Esophagus squamous epithelium (tissue), 5 donors: ENCODE data around the gene SLC35D2. TPM values are rescaled to one million over a fixed set of nuclear protein-coding genes. Genes with fewer than 3 reads are reported as not detected.

ENCODE experiments used
- DNase-seq: peaks from one replicate; lab custom pipeline; 2025; lab: John Stamatoyannopoulos, UW
- H3K27ac ChIP-seq, 4 donors: fragments of 200-600 bp; sonication (generic); one replicate each; pipeline ENCODE4 v1.5.1; 2016 to 2019; ENCODE audit warnings: mild to moderate bottlenecking in 1 of 4
- H3K27me3 ChIP-seq, 4 donors: fragments of 200-600 bp; sonication (generic); 1 replicate in 3 of 4; 2 replicates in 1 of 4; pipeline versions ENCODE4 v1.5.1 to v1.6.0; 2017 to 2021; ENCODE audit warnings: antibody characterized with exemption in 1 of 4
- H3K36me3 ChIP-seq, 3 donors: fragments of 200-600 bp; sonication (generic); one replicate each; pipeline ENCODE4 v1.5.1; 2016 to 2019
- H3K4me1 ChIP-seq, 3 donors: fragments of 200-600 bp; sonication (generic); one replicate each; pipeline ENCODE4 v1.5.1; 2017 to 2019
- H3K4me3 ChIP-seq, 4 donors: fragments of 200-600 bp; sonication (generic); 1 replicate in 3 of 4; 2 replicates in 1 of 4; pipeline ENCODE4 v1.5.1; 2016 to 2019; ENCODE audit warnings: mild to moderate bottlenecking in 2 of 4, moderate library complexity in 1 of 4
- H3K9me3 ChIP-seq, 3 donors: fragments of 200-600 bp; sonication (generic); one replicate each; pipeline ENCODE4 v1.5.1; 2016 to 2019
- CTCF ChIP-seq, 6 experiments: fragments of 450-650 bp in 4 of 6; fragments of 200-600 bp in 2 of 6; sonication (generic) in 2 of 6; IDR thresholded peaks; one replicate each; pipeline ENCODE4 v1.5.1; 2016 to 2019; ENCODE audit warnings: antibody characterized with exemption in 6 of 6, mild to moderate bottlenecking in 4 of 6, moderate library complexity in 4 of 6
- POLR2A ChIP-seq, 4 donors: fragments of 450-650 bp; IDR thresholded peaks; one replicate each; pipeline ENCODE4 v1.6.1; 2017; ENCODE audit warnings: antibody characterized with exemption in 4 of 4, mild to moderate bottlenecking in 4 of 4, moderate library complexity in 3 of 4
- WGBS, 2 donors: methylation state at CpG; one replicate each; pipeline ENCODE4 v1.1.5; 2018; 5-methylcytosine and 5-hydroxymethylcytosine counted together
- intact Hi-C: fragments of 100-400 bp; cut with DNase I; formaldehyde crosslinking; loops from one replicate; pipeline ENCODE4 v1.15.0; 2022
- total RNA-seq, 4 donors: library from RNA; depleted of rRNA; stranded (reverse); fragments of >200 nt; gene quantifications; one replicate each; pipeline ENCODE4 v1.1.0, GENCODE V29; 2016
- donor health status: DM: yes; HTN: yes; CAD: no.

SLC35D2 gene
- total RNA-seq, 4 donors from 2014 or later: 10.3 to 28.5 (median 16.4) TPM

- no peak for TF ChIP-seq POLR2A (IDR thresholded peaks at IDR 0.05)
- TF ChIP-seq CTCF (IDR thresholded peaks at IDR 0.05): no peak
- peak overlapping the region in 3 of 4 donors; percentile 1 to 30 (median 6) for H3K27ac ChIP-seq
- intact Hi-C loops: no loop called here
- no peak overlapping the region for H3K4me3 ChIP-seq
- no peaks in the 10 kb centered on the region for H3K9me3 ChIP-seq
- DNase-seq: no peak
- peaks cover 7 to 34% (median 22%) of the 10 kb centered on the region in 3 donors for H3K4me1 ChIP-seq
- no peaks in the 10 kb centered on the region for H3K36me3 ChIP-seq
- no peaks in the 10 kb centered on the region for H3K27me3 ChIP-seq
- 60 to 90% methylated on average over 5 to 8 of the region's 8 CpGs for WGBS, 2 donors
These were observed 39.9 kb upstream of the SLC35D2 start for GRCh38 chr9:96423322-96423984.

- Histone ChIP-seq H3K36me3 (no peaks in the 10 kb centered on the region), H3K27ac (peak overlapping the region; percentile 62 to 100 (median 98)), H3K4me1 (peaks cover 13 to 49% (median 29%) of the 10 kb centered on the region in 3 donors), H3K9me3 (no peaks in the 10 kb centered on the region), H3K4me3 (no peak overlapping the region), H3K27me3 (no peaks in the 10 kb centered on the region)
- WGBS, 2 donors: 28 to 36% methylated on average over 5 to 6 of the region's 6 CpGs
- TF ChIP-seq POLR2A (IDR thresholded peaks at IDR 0.05) (no peak), CTCF (IDR thresholded peaks at IDR 0.05) (no peak)
- intact Hi-C loops: no loop called here
- DNase-seq: no peak
These were observed 37.1 kb upstream of the SLC35D2 start for GRCh38 chr9:96420468-96421219.

- H3K4me1 ChIP-seq: peaks cover 13 to 51% (median 29%) of the 10 kb centered on the region in 3 donors
- peak overlapping the region; percentile 71 to 89 (median 80) for H3K4me3 ChIP-seq
- WGBS, 2 donors: 12 to 21% methylated on average over 2 of the region's 2 CpGs
- intact Hi-C loops: loop anchor here (10.0 kb wide), 1 partner anchor 85 kb away; no protein-coding TSS in a partner anchor
- H3K36me3 ChIP-seq: no peaks in the 10 kb centered on the region
- TF ChIP-seq POLR2A (IDR thresholded peaks at IDR 0.05) (no peak), CTCF (IDR thresholded peaks at IDR 0.05) (no peak)
- no peak for DNase-seq
- no peaks in the 10 kb centered on the region for H3K27me3 ChIP-seq
- no peaks in the 10 kb centered on the region for H3K9me3 ChIP-seq
- H3K27ac ChIP-seq: peak overlapping the region; percentile 97 to 100 (median 99)
These were observed 36.1 kb upstream of the SLC35D2 start for GRCh38 chr9:96419691-96419969.

GRCh38 chr9:96418920-96419690 lies 35.6 kb upstream of the SLC35D2 start:
- no peaks in the 10 kb centered on the region for H3K27me3 ChIP-seq
- no peak for TF ChIP-seq CTCF (IDR thresholded peaks at IDR 0.05)
- TF ChIP-seq POLR2A (IDR thresholded peaks at IDR 0.05): peak in 2 of 4 donors; percentile 57 to 75
- WGBS, 2 donors: 0% methylated on average over 4 to 7 of the region's 58 CpGs
- no peak for DNase-seq
- peak overlapping the region; percentile 97 to 100 (median 99) for H3K27ac ChIP-seq
- no peaks in the 10 kb centered on the region for H3K9me3 ChIP-seq
- H3K36me3 ChIP-seq: no peaks in the 10 kb centered on the region
- intact Hi-C loops: loop anchor here (10.0 kb wide), 1 partner anchor 84 kb away; no protein-coding TSS in a partner anchor
- peaks cover 13 to 49% (median 28%) of the 10 kb centered on the region in 3 donors for H3K4me1 ChIP-seq
- H3K4me3 ChIP-seq: peak overlapping the region; percentile 71 to 89 (median 80)
